Activated CD8-positive, alpha-beta memory T cell treated with anti-CD3 and anti-CD28 coated beads for 1 hour (primary cell): ENCODE measurements around the gene SMAD2.
"Not testable (repeated sequence)": the region's sequence is repeated elsewhere in the genome, so short reads cannot be mapped to it uniquely, and the experiment has no call there.

Source experiments
- DNase-seq, 2 donors: peaks; one replicate each; pipeline ENCODE4 v3.0.0-alpha.2; 2020; ENCODE audit warnings: low read depth in 1 of 2; ENCODE audit errors: extremely low read depth in 1 of 2

The SMAD2 gene

GRCh38 chr18:47930199-47930930 is at the start of gene SMAD2:
TSS of gene SMAD2 (minus strand) at chr18:47930659. CDS start at chr18:47896756, 33,903 bp downstream.
- DNase-seq, result peak; percentile 28 to 58

DNA sequence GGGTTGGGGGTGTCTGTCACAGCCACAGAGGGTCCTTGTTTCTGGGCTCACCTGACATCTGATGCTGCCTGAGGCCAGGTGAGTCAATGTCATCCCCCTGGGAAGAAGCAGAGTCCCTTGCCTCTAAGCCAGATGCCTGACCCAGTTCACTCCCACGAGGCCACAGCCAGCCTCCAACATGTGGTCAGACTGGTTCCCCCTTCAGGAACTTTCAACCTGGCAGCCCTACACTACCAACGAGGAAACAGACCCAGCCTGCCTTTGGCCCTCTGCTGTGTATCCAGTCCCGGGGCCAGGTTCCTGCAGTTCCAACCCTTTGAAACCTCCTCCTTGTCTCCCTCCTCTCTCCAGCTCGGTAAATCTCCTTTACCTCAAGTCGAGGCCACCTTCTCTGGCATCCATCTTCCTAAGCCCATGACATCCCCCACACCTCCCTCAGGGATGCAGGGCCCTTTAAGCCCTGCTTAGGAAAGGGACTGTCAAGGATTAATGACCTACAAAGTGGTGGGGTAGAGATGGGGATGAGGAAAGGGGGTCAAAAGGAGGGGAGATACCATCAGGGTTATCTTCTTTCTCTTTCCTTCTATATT is 49.2 kb upstream of the SMAD2 start:
- DNase-seq, result no peak

DNA sequence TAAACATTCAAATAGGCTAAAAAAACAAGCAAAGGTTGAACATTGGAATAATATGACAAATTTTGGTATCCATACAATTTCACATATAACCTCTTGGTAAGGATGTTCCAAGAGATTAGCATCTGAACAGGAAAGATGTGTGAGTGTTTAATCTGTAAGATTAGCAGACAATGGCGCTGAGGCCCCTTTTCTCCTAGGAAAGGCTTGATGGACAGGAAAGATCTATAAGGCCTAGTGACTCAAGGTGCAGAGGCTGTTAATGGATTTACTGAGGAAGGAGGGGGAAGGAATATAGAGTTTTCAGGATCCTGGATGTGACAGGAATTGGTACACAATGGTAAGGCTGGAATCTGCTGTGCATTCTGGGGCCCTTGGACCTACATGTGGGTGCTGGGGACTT is 48.1 kb upstream of the SMAD2 start:
- DNase-seq, result no peak

DNA sequence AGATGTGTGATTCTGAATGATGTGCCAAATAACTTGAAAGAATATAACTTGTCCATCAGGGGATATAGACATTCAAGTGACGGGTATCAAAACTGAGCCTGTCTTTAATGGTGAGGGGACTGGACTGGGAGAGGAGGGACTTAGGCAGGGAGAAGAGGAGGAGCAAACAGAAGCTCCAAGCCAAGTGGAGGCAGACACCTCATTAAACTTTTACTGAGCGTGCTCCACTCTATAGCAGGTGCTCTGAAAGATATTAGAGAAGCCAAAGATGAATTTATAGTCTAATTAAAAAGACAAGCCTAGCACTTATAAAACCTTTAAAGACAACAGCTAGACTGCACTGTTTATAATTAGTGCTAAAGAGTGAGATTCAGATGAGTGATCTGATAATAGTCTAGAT is 47.7 kb upstream of the SMAD2 start:
- DNase-seq, result no peak

DNA sequence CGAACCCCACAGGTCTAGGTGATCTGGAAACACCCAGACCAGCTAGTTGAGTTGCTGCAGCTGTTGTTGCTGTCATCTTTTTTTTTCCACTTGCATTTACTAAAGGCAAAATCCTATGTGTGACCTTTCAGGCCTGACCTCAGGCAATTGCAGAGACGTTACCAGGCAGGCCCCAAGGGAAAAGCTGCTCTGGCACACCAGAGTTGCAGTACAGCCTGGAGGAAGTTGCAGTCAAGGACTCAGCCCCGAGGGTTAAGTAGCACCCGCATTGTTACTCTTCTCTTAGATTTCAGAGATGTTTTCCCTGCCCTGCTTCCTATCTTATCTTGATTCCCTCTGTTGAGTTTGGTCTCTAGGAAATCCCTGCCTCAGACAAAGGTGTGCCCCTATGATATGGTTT is 45.2 kb upstream of the SMAD2 start:
- DNase-seq, result no peak

GRCh38 chr18:47975105-47975504 is 44.6 kb upstream of the SMAD2 start:
- no peak for DNase-seq

GRCh38 chr18:47970664-47971531 is 40.4 kb upstream of the SMAD2 start:
- DNase-seq, result no peak

DNA sequence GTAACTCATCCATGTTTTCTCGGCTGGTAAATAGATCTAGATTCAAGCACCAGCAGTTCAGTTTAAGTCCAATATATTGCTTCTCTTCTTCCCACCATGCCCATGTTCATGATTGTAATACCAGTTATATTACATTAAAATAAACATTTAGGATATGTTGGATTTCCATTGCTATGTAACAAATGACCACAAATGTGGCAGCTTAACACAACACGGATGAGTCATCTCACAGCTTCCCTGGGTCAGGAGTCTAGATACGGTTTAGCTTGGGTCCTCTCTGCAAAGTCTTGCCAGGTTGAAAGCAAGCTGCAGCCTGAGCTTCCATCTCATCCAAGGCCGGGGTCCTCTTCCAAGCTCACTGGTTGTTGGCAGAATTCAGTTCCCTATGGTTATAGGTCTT is 39.4 kb upstream of the SMAD2 start:
- DNase-seq, result no peak

GRCh38 chr18:47968721-47969120 is 38.3 kb upstream of the SMAD2 start:
- DNase-seq, result no peak

GRCh38 chr18:47968006-47968676 is 37.7 kb upstream of the SMAD2 start:
- no peak for DNase-seq

DNA sequence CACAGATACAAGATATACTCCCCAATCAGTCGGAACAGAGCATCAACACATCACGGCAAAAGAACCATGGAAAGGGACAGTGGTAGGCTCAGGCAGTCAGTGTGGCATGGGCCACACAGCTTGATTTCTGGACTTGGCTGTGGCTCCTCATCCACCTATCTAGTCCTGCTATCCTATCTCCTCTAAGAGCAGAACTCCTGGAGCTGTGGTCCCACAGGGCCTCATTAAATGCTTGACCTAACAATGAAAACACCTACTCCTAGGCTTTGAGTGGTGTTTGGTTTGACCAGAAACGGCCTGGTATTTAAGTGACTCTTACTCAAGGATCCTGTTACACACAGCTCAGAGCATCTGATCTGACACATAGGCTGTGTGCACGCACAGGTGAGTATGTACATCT is 33.6 kb upstream of the SMAD2 start:
- no peak for DNase-seq

DNA sequence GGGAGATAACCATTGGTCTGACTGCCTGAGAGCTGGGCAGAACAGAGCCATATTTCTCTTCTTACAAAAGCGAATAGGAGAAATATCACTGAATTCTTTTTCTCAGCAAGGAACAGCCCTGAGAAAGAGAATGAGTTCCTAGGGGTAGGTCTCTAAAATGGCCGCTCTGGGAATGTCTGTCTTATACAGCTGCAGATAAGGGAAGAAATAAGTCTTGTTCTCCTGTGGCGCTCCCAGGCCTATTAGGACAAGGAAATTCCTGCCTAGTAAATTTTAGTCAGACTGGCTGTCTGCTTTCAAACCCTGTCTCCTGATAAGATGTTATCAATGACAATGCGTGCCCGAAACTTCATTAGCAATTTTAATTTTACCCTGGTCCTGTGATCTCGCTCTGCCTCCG is 30.5 kb upstream of the SMAD2 start:
- DNase-seq, result not testable (repeated sequence)

DNA sequence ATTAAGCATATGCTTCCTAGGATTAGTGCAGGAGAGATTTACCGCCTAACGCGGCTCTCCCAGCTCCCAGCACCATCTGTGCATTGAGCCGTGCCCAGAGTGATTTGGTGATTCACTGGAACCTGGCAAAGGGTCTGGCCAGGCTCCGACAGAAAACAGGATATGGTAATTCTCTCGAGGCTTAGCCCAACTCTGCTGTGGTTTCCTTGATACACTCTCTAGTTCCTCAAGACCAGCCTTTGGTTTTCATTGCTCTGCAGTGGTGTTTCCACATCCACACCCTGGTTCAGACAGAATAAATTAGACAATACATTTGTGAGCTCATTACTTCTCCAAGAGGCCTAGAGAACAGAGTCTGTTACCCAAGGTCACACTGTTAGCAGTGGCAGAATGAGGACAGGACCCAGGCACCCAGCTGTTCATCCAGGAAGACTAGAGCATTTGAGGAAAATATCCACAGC is 23.0 kb upstream of the SMAD2 start:
- DNase-seq, result no peak

DNA sequence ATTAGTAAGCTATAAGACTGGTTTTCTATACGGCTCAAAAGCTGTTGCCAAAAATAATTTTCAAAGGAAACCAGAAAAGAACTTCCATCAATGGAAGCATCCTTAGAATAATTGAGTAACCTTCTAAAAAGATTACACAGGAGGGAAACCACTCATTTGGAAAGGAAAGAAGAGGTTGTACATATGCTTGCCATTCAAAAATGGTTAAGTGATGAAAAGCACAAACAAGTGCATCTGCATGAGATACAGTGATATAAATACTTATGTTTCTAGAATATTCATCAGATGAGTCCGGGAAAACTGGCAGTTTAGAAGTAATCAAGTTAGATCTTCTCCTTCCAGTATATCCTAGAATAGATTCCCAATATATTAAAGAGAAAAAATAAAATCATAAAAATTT is 20.1 kb upstream of the SMAD2 start:
- no peak for DNase-seq

- no peak for DNase-seq
These were observed 18.7 kb upstream of the SMAD2 start for GRCh38 chr18:47949202-47949601.

DNA sequence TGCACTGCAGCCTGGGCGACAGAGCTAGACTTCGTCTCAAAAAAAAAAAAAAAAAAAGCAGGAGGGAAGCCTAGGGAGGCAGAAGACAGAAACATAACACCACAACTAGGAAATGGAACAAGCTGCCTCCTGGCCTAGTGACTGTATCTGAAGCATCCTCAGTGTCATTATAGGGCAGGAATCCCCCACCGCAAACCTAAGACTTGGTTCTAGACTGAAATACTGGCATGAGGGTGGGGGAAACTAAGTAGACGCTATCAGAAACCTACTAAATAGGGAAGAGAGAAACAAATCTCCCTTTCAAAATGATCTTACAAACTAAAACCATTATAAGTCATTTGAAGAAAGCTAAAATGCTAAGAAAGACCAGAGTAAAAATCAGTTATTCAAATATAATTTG is 16.4 kb upstream of the SMAD2 start:
- DNase-seq, result no peak

GRCh38 chr18:47944972-47945852 is 14.8 kb upstream of the SMAD2 start:
- no peak for DNase-seq

GRCh38 chr18:47936952-47937351 is 6.5 kb upstream of the SMAD2 start:
- DNase-seq, result no peak

GRCh38 chr18:47935321-47936055 is 5.0 kb upstream of the SMAD2 start:
- no peak for DNase-seq

- no peak for DNase-seq
These were observed 2.1 kb upstream of the SMAD2 start for GRCh38 chr18:47932603-47933002.
